ENCODE data around the gene BCOR.

BCOR gene

GRCh38 chrX:40041915-40042314, 55.8 kb downstream of the BCOR start:
- H3K4me1 ChIP-seq (ENCODE audit: control insufficient read depth, insufficient read depth, low read depth, low read length) = no peaks in the 10 kb centered on the region
- no peak overlapping the region for H3K14ac ChIP-seq (ENCODE audit: low read length in 2 of 2)
- peaks cover 0 to 13% of the 10 kb centered on the region in 2 experiments for H3K27me3 ChIP-seq (ENCODE audit: control insufficient read depth in 1 of 2, insufficient read depth in 1 of 2, low read length in 2 of 2)
- H3K4ac ChIP-seq (ENCODE audit: low read depth in 1 of 2, low read length in 2 of 2) = no peak overlapping the region
- H2BK5ac ChIP-seq (ENCODE audit: low read depth, low read length, poor library complexity, severe bottlenecking) = no peak overlapping the region
- no peak overlapping the region for H2AFZ ChIP-seq (ENCODE audit: low read depth, low read length)
- DNase-seq = no peak
- H3K23ac ChIP-seq (ENCODE audit: low read length in 2 of 2) = no peak overlapping the region
- 57% methylated on average over 6 of the region's 6 CpGs for WGBS
- H3K4me2 ChIP-seq (ENCODE audit: low read length, poor library complexity, severe bottlenecking) = no peak overlapping the region
- H3K27ac ChIP-seq (ENCODE audit: low read length, poor library complexity, severe bottlenecking) = no peak overlapping the region
- H4K8ac ChIP-seq (ENCODE audit: low read length) = no peak overlapping the region
- no peaks in the 10 kb centered on the region for H3K36me3 ChIP-seq (ENCODE audit: control insufficient read depth in 1 of 2, insufficient read depth in 2 of 2, low read depth in 1 of 2, low read length in 2 of 2)
- no peak overlapping the region for H4K91ac ChIP-seq (ENCODE audit: low read length)
- H3K4me3 ChIP-seq (ENCODE audit: insufficient read depth in 1 of 2, low read depth in 1 of 2, low read length in 2 of 2) = no peak overlapping the region
- H3K18ac ChIP-seq (ENCODE audit: low read depth in 1 of 2, low read length in 2 of 2) = no peak overlapping the region
- H3K9me3 ChIP-seq (ENCODE audit: control insufficient read depth, low read length) = peaks cover 7% of the 10 kb centered on the region
- H2BK12ac ChIP-seq (ENCODE audit: low read length in 2 of 2) = no peak overlapping the region
- no peak overlapping the region for H3K9ac ChIP-seq (ENCODE audit: low read length)
- no peak overlapping the region for H2AK5ac ChIP-seq (ENCODE audit: low read length, severe bottlenecking)
- no peak overlapping the region for H2BK120ac ChIP-seq (ENCODE audit: low read depth, low read length)
- H3K79me1 ChIP-seq (replicated peaks; ENCODE audit: low read length, poor library complexity, severe bottlenecking) = no peaks in the 10 kb centered on the region
- no peak overlapping the region for H2BK15ac ChIP-seq (ENCODE audit: low read depth, poor library complexity, severe bottlenecking)

DNA sequence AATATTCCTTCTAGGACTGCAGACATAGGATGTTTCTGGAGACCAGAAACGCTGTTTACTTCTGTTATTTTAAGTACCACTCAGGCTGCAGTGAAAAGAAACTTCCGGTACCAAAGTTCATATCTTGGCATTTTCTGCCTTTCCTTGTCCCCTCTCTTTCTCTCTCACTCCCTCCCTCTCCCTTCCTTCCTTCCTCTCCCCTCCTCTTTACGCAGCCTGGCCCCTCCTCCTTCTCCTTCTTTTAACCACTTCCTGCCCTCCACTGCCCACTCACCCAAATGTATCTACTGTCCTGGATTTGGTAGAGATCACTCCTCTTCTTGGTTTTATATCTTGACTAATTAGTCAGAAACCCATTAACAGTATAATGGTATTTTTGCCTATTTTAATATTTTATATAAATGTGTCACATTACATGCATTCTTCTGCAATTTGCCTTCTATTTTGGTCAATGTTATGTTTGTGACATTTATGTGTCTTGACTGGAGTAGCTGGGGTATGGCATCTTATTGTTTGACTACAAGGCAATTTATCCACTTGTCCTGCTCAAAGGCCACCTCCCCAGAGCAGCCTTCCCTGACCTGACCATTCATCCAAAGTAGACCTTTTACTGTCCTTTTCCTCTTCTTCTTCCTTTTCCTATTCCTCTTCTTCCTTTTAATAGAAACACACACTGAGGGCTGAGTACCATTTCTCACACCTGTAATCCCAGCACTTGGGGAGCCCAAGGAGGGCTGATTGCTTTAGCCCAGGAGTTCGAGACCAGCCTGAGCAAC, 56.9 kb downstream of the BCOR start:
- Histone ChIP-seq H3K27ac (ENCODE audit: low read length, poor library complexity, severe bottlenecking) (no peak overlapping the region), H3K4me2 (ENCODE audit: low read length, poor library complexity, severe bottlenecking) (no peak overlapping the region)

DNA sequence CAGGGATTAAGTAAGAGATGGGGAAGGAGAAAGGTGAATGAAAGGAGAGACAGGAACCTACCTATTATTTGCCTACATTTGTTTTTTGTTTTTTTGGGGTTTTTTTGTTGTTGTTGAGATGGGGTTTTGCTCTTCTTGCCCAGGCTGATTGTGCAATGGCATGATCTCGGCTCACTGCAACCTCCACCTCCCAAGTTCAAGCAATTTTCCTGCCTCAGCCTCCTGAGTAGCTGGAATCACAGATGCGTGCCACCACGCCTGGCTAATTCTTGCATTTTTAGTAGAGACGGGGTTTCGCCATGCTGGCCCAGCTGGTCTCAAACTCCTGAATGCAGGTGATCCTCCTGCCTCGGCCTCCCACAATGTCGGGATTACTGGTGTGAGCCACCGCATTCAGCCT, 57.9 kb downstream of the BCOR start:
- Histone ChIP-seq H3K4me3 (ENCODE audit: insufficient read depth in 1 of 2, low read depth in 1 of 2, low read length in 2 of 2) (no peak overlapping the region), H4K91ac (ENCODE audit: low read length) (no peak overlapping the region), H2BK15ac (ENCODE audit: low read depth, poor library complexity, severe bottlenecking) (no peak overlapping the region), H3K9me3 (ENCODE audit: control insufficient read depth, low read length) (peaks cover 7% of the 10 kb centered on the region), H2AK5ac (ENCODE audit: low read length, severe bottlenecking) (no peak overlapping the region), H2BK120ac (ENCODE audit: low read depth, low read length) (no peak overlapping the region), H2BK12ac (ENCODE audit: low read length in 2 of 2) (no peak overlapping the region), H2BK5ac (ENCODE audit: low read depth, low read length, poor library complexity, severe bottlenecking) (no peak overlapping the region), H3K79me1 (replicated peaks; ENCODE audit: low read length, poor library complexity, severe bottlenecking) (no peaks in the 10 kb centered on the region), H3K4ac (ENCODE audit: low read depth in 1 of 2, low read length in 2 of 2) (no peak overlapping the region), H3K14ac (ENCODE audit: low read length in 2 of 2) (no peak overlapping the region), H3K4me2 (ENCODE audit: low read length, poor library complexity, severe bottlenecking) (no peak overlapping the region), H2AFZ (ENCODE audit: low read depth, low read length) (no peak overlapping the region), H4K8ac (ENCODE audit: low read length) (no peak overlapping the region), H3K18ac (ENCODE audit: low read depth in 1 of 2, low read length in 2 of 2) (no peak overlapping the region), H3K27ac (ENCODE audit: low read length, poor library complexity, severe bottlenecking) (no peak overlapping the region), H3K36me3 (ENCODE audit: control insufficient read depth in 1 of 2, insufficient read depth in 2 of 2, low read depth in 1 of 2, low read length in 2 of 2) (no peaks in the 10 kb centered on the region), H3K9ac (ENCODE audit: low read length) (no peak overlapping the region), H3K4me1 (ENCODE audit: control insufficient read depth, insufficient read depth, low read depth, low read length) (no peaks in the 10 kb centered on the region), H3K23ac (ENCODE audit: low read length in 2 of 2) (no peak overlapping the region), H3K27me3 (ENCODE audit: control insufficient read depth in 1 of 2, insufficient read depth in 1 of 2, low read length in 2 of 2) (peaks cover 0 to 13% of the 10 kb centered on the region in 2 experiments)
- no peak for DNase-seq
- WGBS = 95% methylated on average over 8 of the region's 8 CpGs

More for the DNA sequence above, 56.9 kb downstream of the BCOR start:
- Histone ChIP-seq H3K9me3 (ENCODE audit: control insufficient read depth, low read length) (peaks cover 7% of the 10 kb centered on the region), H2BK120ac (ENCODE audit: low read depth, low read length) (no peak overlapping the region), H2AK5ac (ENCODE audit: low read length, severe bottlenecking) (no peak overlapping the region), H2AFZ (ENCODE audit: low read depth, low read length) (no peak overlapping the region), H3K14ac (ENCODE audit: low read length in 2 of 2) (no peak overlapping the region), H4K91ac (ENCODE audit: low read length) (no peak overlapping the region), H3K4me3 (ENCODE audit: insufficient read depth in 1 of 2, low read depth in 1 of 2, low read length in 2 of 2) (no peak overlapping the region), H3K4ac (ENCODE audit: low read depth in 1 of 2, low read length in 2 of 2) (no peak overlapping the region), H2BK12ac (ENCODE audit: low read length in 2 of 2) (no peak overlapping the region), H4K8ac (ENCODE audit: low read length) (no peak overlapping the region), H3K18ac (ENCODE audit: low read depth in 1 of 2, low read length in 2 of 2) (no peak overlapping the region), H2BK5ac (ENCODE audit: low read depth, low read length, poor library complexity, severe bottlenecking) (no peak overlapping the region), H3K27me3 (ENCODE audit: control insufficient read depth in 1 of 2, insufficient read depth in 1 of 2, low read length in 2 of 2) (peaks cover 0 to 13% of the 10 kb centered on the region in 2 experiments), H3K79me1 (replicated peaks; ENCODE audit: low read length, poor library complexity, severe bottlenecking) (no peaks in the 10 kb centered on the region), H2BK15ac (ENCODE audit: low read depth, poor library complexity, severe bottlenecking) (no peak overlapping the region), H3K36me3 (ENCODE audit: control insufficient read depth in 1 of 2, insufficient read depth in 2 of 2, low read depth in 1 of 2, low read length in 2 of 2) (no peaks in the 10 kb centered on the region), H3K23ac (ENCODE audit: low read length in 2 of 2) (no peak overlapping the region), H3K4me1 (ENCODE audit: control insufficient read depth, insufficient read depth, low read depth, low read length) (no peaks in the 10 kb centered on the region), H3K9ac (ENCODE audit: low read length) (no peak overlapping the region)
- 5% methylated on average over 2 of the region's 4 CpGs for WGBS
- DNase-seq = peak; percentile 4

GRCh38 chrX:40037367-40037766, 60.4 kb downstream of the BCOR start:
- no peak overlapping the region for H3K4me2 ChIP-seq (ENCODE audit: low read length, poor library complexity, severe bottlenecking)
- no peaks in the 10 kb centered on the region for H3K79me1 ChIP-seq (replicated peaks; ENCODE audit: low read length, poor library complexity, severe bottlenecking)
- H2AFZ ChIP-seq (ENCODE audit: low read depth, low read length) = no peak overlapping the region
- no peak overlapping the region for H3K9ac ChIP-seq (ENCODE audit: low read length)
- no peaks in the 10 kb centered on the region for H3K36me3 ChIP-seq (ENCODE audit: control insufficient read depth in 1 of 2, insufficient read depth in 2 of 2, low read depth in 1 of 2, low read length in 2 of 2)
- no peaks in the 10 kb centered on the region for H3K4me1 ChIP-seq (ENCODE audit: control insufficient read depth, insufficient read depth, low read depth, low read length)
- H2BK15ac ChIP-seq (ENCODE audit: low read depth, poor library complexity, severe bottlenecking) = no peak overlapping the region
- DNase-seq = no peak
- peaks cover 5% of the 10 kb centered on the region for H3K9me3 ChIP-seq (ENCODE audit: control insufficient read depth, low read length)
- H2BK120ac ChIP-seq (ENCODE audit: low read depth, low read length) = no peak overlapping the region
- no peak overlapping the region for H2BK12ac ChIP-seq (ENCODE audit: low read length in 2 of 2)
- H3K27me3 ChIP-seq (ENCODE audit: control insufficient read depth in 1 of 2, insufficient read depth in 1 of 2, low read length in 2 of 2) = peaks cover 0 to 8% of the 10 kb centered on the region in 2 experiments
- no peak overlapping the region for H3K4me3 ChIP-seq (ENCODE audit: insufficient read depth in 1 of 2, low read depth in 1 of 2, low read length in 2 of 2)
- H3K4ac ChIP-seq (ENCODE audit: low read depth in 1 of 2, low read length in 2 of 2) = no peak overlapping the region
- no peak overlapping the region for H3K27ac ChIP-seq (ENCODE audit: low read length, poor library complexity, severe bottlenecking)
- H3K23ac ChIP-seq (ENCODE audit: low read length in 2 of 2) = no peak overlapping the region
- no peak overlapping the region for H2AK5ac ChIP-seq (ENCODE audit: low read length, severe bottlenecking)
- H3K18ac ChIP-seq (ENCODE audit: low read depth in 1 of 2, low read length in 2 of 2) = no peak overlapping the region
- no peak overlapping the region for H4K8ac ChIP-seq (ENCODE audit: low read length)
- H2BK5ac ChIP-seq (ENCODE audit: low read depth, low read length, poor library complexity, severe bottlenecking) = no peak overlapping the region
- H3K14ac ChIP-seq (ENCODE audit: low read length in 2 of 2) = no peak overlapping the region
- no peak overlapping the region for H4K91ac ChIP-seq (ENCODE audit: low read length)

Data from mesenchymal stem cell (in vitro differentiated cells and primary cell).